Hepatic stellate cell (primary cell): ENCODE results near the gene ZCCHC14.
"Not testable (repeated sequence)": the region's sequence is repeated elsewhere in the genome, so short reads cannot be mapped to it uniquely, and the experiment has no call there.

Source experiments
- DNase-seq: peaks from one replicate; pipeline ENCODE4 v3.0.0; 2011; ENCODE audit warnings: low spot score

ZCCHC14 gene

DNA sequence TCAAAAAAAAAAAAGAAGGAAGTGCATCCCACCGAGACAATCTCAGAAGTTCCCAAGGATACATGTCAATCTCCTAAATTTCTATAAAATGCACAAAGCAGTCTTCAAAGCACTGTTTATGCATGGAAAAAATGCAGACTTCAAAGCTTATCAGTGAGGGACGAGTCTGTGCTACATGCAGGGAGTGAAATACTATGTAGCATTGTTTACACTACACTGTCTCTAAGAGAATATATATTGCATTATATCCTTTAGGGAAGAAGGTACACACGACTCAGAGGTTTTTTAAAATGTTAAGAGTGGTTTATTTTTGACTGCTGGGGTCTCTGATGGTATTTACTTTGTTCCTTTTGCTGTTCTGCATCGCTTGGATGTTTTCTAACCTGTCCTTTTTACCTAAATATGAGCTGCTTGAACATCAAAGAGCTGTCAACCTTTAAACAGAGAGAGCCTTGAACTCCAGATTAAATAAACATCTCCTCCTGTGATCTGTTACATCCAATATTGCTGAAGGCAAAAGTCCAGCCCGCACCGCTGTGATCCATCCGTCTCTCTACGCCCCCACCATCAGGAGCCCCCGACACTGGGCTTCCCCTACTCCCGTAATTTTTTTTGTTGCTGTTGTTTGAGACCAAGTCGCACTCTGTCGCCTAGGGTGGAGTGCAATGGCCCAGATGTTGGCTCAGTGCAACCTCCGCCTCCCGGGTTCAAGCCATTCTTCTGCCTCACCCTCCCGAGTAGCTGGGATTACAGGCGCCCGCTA, 110.6 kb downstream of the ZCCHC14 start:
- DNase-seq = no peak

- peak; percentile 51 for DNase-seq
These were observed 111.9 kb downstream of the ZCCHC14 start for GRCh38 chr16:87380881-87381280.

- DNase-seq = no peak
These were observed 112.4 kb downstream of the ZCCHC14 start for GRCh38 chr16:87380403-87380802.

DNA sequence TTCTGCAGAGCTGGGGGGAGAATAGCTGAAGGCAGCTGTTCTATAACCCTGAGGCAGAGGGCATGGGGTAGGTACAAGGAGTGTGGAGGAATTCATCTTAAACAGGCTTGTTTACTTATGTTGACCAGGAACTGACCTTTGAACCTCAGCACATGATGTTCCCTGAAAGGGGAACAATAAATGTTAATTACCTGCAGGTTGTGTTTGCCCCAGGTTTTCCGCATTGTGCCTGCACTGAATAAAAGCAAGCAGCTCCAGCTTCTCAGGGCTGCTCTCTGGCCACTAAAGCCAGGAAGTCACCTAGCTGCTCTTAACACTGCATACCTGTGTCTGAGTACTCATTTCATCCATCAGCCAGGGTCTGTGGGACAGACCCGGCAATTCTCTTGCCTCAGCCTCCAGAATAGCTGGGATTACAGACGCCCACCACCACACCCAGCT, 113.5 kb downstream of the ZCCHC14 start:
- not testable (repeated sequence) for DNase-seq

DNA sequence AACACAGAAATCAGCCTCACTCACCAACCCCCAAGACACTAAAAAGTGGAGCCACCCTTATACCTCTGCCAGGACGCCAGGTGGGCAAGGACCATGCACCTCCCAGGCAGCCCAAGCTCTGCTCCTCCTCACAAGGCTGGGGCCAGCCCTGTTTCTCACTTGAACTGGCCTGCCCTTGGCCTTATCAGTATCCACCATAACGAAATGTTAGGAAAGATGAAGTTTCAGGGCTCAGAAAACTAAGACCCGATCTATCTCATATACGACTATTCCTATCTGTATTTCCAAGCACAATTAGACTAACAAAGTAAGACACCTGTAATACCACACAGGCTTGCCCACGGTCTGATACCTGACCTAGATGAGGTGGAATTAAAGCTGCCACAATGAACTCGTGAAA, 116.2 kb downstream of the ZCCHC14 start:
- DNase-seq = no peak

- DNase-seq = peak; percentile 51
These were observed 117.2 kb downstream of the ZCCHC14 start for GRCh38 chr16:87375426-87376135.

DNA sequence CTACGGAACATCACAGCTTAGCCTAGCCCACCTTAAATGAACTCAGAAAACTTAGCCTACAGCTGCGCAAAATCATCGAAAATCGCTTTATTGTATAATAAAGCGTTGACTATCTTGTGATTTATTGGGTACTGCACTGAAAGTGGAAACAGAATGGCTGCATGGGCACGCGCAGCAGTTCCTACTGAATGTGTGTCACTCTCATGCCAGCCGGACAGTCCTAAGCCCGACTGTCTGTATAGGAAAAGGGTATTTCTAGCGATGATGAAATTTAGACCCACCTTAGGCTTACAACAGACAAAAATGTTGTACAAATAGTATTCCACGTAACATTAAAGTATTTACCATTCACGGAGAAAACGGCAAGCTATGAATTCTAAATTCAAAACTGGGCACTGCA, 118.5 kb downstream of the ZCCHC14 start:
- DNase-seq = no peak

GRCh38 chr16:87372305-87372704, 120.5 kb downstream of the ZCCHC14 start:
- no peak for DNase-seq

GRCh38 chr16:87371261-87371866, 121.5 kb downstream of the ZCCHC14 start:
- DNase-seq = no peak

- DNase-seq = no peak
These were observed 122.8 kb downstream of the ZCCHC14 start for GRCh38 chr16:87369796-87370719.

- DNase-seq = no peak
These were observed 123.6 kb downstream of the ZCCHC14 start for GRCh38 chr16:87369117-87369765.

DNA sequence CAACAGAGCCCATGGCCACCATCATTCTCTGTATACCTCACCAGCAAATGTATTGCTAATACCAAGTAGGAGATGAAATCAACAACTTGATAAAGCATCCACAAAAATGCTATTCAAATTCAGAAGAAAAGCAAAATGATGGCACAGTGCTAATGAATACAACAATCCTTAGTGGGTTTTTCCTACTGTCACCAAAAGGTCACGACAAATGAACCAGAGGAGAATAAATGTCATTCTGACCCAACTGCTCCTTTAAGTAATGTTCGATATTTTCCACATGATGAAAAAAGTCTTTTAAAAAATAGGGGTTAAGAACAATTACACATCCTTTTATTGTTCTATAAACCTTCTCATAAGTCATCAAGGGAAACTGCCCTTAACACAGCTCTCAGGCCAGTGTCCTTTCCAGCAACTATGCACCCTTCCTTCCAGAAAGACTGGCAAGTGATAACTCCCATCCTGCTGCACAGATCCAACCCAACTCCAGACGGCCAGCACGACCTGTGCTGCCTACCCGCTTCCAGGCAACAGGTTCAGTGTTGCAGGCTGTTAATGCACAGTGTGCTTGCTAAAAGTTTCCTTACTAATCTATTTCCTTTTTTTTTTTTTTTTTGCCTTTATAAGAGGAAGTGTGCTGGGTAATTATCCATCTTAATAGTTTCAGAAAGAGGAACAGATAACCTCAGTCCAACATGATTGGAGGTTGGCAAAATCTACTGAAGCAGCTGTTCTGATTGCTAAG, 124.6 kb downstream of the ZCCHC14 start:
- no peak for DNase-seq

- no peak for DNase-seq
These were observed 125.3 kb downstream of the ZCCHC14 start for GRCh38 chr16:87367529-87367928.

DNA sequence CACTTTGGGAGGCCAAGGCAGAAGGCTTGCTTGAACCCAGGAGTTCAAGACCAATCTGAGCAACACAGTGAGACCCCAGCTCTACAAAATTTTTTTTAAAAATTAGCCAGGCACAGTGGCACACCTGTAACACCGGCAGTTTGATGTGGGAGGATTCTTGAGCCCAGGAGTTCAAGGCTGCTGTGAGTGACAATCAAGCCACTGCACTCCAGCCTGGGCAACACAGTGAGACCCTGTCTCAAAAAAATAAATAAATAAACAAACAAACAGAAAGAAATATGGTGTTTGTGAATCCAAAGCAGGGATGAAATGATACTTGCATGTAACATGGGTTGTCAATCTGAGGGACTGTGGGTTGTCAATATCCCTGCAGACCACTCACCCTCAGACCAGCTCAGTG, 125.9 kb downstream of the ZCCHC14 start:
- no peak for DNase-seq

GRCh38 chr16:87366288-87366687, 126.5 kb downstream of the ZCCHC14 start:
- no peak for DNase-seq

DNA sequence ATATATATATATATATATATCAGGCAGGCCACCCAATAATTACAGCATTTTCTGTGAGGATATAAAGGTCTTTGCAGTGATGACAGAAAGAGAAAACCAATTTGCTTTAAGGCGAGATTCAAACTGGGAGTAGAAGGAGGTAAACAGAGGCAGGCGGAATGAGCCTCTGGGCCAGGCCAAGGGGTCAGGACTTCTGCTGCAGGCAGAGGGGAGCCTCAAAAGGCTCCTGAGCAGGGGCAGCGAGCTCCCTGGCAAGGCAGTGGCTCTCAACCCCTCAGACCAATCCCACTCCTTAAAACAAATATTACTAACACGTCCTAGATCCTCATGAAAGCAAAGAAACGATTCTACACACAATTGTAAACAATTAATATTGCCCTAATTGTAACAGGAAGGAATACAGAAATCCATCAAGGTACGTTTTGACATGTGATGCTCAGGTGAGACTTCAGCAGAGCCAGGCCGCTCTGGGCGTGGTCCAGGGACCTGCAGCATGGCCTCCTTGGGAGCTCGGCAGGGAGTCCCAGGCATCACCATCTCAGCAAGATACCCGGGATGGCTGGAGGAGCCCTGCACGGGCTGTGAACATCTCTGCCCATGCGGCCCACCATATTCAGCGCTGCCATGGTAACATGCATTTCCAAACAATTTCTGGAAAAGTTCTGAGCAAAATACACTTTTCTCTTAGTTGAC, 127.7 kb downstream of the ZCCHC14 start:
- no peak for DNase-seq

- peak; percentile 61 for DNase-seq
These were observed 128.9 kb downstream of the ZCCHC14 start for GRCh38 chr16:87363771-87364455.

- not testable (repeated sequence) for DNase-seq
These were observed 129.8 kb downstream of the ZCCHC14 start for GRCh38 chr16:87362828-87363559.
